Measurements from ENCODE around the gene OR52L1.

OR52L1 gene

DNA sequence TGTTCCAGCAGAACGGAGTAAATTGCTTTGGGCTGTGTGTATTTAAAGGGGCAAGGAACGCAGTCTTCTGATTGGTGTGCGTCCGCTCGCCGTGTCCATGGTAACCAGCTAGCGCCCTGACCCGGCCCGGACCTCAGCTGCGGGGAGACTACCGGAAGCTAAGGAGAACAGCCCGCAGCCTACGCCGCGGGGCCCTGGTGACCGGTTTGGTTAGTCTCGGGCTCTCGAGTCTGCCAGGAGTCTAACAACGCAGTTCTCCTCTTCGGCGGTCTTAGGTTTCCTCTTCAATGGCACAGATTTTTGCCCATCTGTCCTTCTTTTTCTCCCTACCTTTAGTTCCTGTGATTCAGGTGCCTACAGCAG, 48.2 kb downstream of the OR52L1 start:
- DNase-seq = no peak

DNA sequence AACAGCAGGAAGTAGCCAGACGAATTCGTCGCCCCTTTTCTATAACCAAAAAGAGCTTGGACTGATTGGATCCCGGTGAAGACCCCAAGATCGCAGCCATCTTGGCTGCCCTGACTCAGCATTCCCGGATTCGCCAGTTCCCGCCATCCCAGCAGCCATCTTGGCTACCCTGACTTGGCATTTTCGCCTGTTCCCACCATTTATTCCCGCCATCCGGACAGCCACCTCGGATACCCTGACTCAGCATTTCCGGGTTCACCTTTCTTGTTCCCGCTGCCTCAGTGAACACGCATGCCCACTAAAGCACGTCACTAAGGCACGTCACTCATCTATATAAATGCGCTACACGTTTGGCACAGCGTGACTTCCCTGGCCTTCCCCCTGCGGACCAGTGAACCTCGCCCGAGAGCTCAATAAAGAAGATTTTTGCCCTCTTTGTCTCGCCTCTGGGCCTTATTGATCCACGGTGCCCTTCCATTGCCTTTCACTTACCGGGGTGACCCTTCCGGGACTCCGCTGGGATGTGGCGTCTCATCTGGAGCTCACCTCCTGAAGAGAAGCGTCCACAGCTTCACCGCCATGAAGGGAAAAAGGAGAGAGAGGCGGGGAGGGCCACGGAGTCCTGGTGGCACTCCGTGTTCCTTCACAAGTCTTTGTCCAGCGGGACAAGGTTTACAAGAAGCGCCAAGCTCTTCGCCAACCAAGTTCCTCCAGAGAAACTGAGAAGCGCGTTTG, 48.8 kb downstream of the OR52L1 start:
- no peak for DNase-seq

Data from CD4-positive, alpha-beta T cell treated with Interferon gamma for 1 hour (primary cell).